Fibroblast of gingiva (primary cell): Measurements from ENCODE around the gene TRMT11.
"Not testable (repeated sequence)": the region's sequence is repeated elsewhere in the genome, so short reads cannot be mapped to it uniquely, and the experiment has no call there.

ENCODE experiments used
- DNase-seq: peaks from one replicate; pipeline ENCODE4 v3.0.0-alpha.2; 2011; ENCODE audit warnings: low read depth

Gene TRMT11

DNA sequence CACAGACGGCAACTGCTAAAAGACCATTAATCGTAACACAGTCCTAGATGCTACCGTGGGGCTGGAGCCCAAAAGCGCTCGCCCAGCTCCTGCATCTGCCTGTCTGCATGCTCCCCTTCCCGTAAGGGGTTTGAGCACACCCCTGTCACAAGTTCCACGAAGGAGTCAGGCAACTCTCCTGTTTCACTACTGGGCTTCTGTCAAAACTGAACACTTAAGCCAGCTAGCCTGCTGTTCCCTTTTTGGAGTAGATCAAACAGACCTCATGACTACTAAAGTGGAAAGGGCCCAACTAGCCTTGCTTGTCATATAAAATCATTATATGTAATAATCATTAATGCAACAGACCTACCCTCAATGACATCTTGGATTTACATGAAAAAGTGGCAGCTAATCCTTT, 61.3 kb downstream of the TRMT11 start:
- DNase-seq = no peak

DNA sequence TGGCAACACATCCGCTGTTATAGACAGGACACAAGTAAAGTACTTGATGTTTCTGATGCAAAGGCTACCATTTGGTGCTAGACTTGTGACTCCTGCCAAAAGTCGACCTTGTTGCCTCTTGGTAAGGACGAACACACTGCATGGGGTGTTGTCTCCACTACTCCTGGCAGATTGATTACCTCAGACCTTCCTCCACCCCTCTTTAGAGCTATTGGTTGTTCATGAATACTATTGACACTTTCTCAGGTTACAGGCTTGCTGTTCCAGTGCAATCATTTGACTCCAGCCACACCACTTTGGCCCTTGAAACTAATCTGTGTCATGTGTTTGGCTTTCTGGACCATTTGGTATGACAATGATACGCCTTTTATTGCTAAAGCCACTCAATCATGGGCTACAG, 62.3 kb downstream of the TRMT11 start:
- no peak for DNase-seq

DNA sequence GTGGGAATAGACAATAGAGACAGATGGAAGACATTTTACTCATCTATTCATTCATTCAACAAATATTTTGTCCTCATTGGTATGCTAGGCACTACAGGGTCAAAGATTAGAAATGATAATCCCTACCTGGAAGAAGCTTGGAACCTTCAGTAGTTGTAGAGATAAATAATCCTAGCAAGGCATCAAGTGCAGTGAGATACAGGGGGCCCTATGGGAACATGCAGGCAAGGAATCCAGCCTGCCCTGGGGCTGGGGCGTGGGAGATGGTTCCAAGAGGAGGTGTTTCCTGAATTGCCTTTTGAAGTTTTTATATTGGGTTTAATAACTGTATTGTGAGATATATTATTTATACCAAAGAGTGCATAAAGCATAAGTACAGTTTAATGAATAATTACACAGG, 64.5 kb downstream of the TRMT11 start:
- no peak for DNase-seq

DNA sequence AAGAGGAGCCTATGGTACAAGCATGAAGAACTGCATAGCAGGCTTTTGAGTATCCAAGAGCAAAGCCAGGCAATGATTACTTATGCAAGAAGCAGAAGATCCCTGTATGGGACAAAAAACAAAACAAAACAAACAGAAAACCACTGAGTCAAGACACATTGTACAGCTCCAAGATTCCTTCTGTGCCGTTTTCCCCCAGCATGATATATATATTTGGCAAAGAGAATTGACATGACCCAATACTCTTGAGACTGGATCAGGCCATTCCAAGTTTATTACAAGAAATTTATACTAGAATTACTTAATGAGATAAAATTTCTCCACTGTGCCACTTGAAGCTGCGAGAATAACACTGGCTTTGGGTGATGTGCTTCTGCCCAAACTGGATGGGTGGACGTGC, 65.5 kb downstream of the TRMT11 start:
- DNase-seq = peak; percentile 41

DNA sequence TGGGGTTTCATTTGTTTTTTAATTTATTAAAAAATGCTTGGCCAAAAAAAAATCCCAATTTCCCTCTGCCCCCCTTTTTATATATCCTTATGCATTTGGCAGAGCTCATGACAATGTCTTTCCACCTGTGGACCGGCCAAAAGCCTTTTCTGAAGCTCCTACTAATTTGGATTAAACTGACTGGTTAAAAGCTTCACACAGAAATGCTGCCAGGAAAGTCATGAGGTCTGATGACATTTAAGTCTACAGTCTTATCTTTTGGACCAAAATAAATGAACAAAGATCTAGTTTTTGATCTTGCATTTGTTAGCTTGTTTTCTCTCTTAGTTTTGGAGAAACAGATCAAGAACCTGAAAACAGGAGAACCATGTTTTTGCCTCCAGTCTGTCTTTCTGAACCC, 66.1 kb downstream of the TRMT11 start:
- no peak for DNase-seq

DNA sequence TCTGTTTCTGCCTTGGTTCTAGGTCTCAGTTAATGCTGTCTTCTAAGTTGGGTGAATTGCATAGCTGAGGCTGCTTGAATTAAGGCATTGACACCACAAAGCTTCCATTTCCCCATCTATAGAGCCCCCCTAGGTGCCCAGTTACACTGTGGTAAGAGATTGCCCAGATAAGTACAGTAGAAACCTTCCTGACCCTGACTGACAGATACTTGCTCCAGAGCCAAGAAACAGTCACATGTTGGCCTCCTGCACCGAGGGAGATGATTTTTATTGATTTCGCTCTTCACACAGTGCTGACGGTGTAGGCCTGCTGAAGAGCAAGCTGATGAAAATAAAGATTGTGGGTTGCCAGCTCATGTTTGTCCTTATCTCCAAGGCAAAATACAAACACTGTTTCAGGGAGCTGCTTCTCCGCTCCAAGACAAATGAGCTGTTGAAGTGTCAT, 67.9 kb downstream of the TRMT11 start:
- DNase-seq = no peak

DNA sequence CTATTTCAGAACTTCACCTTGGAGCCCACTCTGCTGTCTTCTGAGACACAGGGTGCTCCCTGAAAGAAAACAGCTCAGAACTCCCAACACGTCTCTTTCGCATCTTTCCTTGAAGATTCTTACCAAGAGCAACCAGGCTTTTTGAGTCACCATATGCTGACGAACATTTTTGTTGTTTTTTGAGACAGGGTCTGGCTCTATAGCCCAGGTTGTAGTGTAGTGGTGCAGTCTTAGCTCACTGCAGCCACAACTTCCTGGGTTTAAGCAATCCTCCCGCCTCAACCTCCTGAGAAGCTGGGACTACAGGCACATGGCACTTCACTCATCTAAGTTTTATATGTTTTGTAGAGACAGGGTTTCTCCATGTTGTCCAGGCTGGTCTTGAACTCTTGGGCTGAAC, 68.5 kb downstream of the TRMT11 start:
- DNase-seq = no peak

DNA sequence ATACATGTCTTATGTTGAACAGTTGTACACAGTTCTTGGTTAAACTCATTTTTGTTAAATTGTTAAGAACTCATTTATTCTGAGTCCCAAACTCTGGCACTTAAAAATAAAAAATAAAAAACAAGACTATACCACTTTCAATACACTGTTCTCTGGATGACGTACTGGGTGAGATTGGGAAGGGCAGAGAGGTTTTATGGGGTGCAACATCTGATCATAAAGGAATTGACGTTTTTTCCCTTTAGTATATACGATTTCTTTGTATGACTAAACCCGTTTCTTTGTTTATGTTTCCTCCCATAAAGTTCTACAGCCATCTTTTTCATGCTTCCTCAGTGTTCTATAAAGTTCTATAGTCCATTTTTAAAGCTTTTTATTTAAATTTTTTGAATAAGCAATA, 69.1 kb downstream of the TRMT11 start:
- no peak for DNase-seq

DNA sequence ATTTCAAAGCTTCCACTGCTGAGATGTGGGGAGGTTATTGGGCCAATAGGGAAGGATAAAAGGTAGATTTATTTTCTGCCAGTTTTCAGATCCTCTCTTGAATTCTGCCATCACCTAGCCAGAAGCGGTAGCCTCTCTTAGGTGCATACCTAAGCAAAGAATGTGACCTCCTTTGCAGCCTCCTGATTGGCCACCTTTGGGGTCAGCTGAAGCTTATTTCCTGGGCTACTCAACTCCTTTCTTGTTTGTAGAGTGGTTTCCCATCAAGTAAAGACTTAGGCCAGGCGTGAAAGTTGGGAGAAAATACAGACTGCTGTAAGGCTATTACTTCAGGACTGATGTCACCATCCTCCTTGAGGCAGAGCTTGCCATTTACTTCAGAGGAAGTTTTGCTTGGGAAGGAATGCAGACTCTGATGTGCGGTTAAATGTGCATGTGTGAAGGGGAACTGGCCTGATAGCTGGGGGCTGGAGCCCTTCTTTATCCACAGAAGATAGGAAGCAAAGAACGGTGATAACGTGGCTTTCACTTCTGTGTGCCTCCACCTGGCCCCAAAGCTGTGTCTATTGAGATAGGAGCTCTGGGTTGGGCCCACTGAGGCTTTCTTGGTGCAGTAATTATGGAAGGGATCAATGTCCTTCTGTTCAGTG, 70.1 kb downstream of the TRMT11 start:
- DNase-seq = no peak

DNA sequence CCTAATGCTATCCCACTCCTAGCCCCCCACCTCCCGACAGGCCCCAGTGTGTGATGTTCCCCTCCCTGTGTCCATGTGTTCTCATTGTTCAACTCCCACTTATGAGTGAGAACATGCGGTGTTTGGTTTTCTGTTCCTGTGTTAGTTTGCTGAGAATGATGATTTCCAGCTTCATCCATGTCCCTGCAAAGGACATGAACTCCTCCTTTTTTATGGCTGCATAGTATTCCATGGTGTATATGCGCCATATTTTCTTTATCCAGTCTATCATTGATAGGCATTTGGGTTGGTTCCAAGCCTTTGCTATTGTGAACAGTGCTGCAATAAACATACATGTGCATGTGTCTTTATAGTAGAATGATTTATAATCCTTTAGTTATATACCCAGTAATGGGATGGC, 71.7 kb downstream of the TRMT11 start:
- not testable (repeated sequence) for DNase-seq

DNA sequence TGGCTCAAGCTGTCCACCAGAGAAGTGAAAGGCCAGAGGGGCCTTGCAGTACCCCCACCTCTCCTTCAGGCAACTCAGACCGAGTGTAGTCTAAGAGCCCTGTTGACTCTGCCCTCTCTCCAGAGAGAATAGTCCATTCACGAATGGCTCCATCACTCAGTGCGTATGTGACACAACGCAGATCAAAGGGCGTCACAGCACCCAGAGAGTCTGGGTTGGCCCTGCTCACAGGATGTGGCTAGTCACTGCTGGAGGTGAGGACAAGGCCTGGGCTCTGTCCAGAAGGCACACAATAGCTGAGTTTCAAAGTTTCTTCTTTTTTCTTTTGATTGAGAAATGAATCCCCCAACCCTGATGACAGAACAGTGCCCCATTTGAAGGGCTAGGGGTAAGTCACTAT, 74.1 kb downstream of the TRMT11 start:
- no peak for DNase-seq

DNA sequence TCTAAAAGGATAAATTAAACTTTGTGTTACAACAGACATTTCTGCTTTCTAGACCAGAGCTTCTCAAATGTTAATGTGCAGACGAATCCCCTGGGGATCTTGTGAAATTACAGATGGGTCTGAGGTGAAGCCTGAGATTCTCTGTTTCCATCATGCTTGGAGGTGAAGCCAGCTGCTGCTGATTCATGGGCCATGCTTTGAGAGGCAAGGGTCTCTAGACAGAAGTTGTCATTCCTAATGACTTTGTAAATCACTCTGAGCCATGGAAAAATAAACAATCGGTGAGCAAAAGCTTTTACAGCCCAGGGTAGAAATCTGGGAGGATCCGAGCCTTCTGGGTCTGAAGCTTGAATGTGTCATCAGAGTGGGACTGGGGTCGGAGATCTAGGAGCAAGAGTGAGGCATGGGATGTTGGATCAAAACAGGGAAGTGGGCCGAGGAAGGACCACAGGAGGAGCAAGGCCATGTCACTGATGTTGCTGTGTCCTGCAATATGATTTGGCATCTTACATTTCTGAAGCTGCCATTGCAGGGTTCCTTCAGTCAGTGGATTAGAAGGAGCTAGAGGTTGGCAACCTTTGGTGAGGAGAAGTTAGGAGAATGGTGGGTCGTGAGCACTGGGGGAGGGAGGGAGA, 77.3 kb downstream of the TRMT11 start:
- peak; percentile 76 for DNase-seq

DNA sequence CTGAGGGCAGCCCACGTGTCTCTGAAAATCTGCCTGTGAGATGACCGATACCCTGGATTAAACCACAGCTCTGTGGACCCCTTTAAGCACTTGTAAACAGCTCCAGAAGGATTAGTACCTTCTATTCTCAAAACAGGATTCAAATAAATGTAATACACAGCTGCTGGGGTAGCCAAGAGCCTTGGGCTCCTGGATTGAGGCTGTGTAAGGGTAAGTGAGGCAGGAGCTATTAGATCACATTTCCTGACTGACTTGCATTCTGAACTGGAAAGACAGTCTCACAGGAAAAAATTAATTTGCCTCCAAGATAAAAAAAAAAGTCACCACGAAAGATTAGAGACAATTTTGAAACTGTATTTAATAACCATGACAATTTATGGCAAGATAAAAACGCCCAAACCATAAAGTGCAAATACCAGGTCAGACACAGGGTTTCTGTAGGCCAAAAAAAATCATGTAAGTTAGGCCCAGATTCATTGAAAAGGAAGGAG, 78.0 kb downstream of the TRMT11 start:
- DNase-seq = no peak

DNA sequence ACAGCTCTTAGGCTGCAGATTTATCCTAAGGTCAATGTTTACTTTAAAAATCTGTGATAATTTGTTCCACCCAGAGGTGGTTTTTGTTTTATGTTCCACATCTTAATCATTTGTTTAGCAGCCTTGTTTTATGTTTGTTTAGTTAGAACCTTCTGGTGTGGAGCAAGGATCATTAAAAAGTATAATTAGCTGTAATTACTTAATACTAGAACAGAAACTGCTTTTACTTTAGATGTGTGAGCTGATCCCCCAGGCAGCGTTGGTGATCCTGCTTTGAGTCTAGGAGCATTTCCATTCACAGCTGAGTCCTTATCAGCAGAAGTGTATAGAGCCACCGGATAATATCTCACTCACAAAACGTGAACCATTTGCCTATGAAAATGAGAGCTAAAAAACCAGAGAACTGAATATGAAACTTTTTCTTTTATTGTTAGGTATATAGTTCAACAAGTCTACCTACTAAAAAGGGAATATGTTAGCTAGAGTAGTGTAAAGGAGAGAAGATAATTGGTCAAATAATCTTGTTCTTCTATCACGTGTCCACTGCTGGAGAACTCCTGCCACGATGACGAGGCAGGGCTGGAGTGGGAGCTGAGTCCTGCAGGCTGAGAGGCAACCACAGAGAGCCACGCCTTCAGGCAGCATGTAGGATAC, 78.5 kb downstream of the TRMT11 start:
- DNase-seq = no peak

DNA sequence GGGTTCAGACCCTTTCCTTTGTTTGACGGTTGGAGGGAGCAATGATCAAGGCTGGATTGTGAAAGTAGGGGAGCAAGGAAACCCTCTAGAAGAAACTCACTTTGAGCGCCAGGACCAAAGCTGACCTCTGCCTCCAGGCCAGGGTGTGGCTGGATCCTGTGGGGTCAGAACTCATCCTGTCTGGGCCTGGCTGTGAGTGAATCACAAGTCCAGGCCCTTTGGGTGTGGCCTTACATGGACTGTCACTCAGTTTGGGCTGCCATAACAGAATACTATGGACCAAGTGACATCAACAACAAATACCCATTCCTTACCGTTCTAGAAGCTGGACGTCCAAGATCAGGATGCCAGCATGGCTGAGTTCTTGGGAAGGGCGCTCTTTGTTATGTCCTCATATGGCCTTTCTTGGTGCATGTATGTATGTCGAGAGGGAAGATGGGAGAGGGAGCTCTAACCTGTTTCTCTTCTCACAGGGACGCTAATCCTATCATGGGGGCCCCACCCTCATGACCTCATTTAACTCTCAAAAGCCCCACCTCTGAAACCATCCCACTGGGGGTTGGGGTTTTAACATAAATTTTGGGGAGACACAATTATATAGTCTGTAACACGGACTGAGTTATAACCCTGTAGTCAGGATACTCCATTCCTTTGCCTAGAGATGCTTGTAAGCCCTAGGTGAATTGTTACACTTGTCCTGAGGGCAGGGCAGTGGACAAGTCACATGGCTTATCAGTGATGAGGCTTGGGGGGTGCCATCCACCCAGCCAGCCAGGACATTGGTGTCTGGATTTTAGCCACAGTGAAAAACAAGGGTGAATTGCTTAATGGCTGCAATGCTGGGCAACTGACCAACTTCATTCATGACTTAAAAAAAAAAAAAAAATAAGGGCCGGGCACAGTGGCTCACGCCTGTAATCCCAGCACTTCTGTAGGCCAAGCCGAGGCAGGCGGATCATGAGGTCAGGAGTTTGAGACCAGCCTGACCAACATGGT, 80.0 kb downstream of the TRMT11 start:
- DNase-seq = peak; percentile 57

DNA sequence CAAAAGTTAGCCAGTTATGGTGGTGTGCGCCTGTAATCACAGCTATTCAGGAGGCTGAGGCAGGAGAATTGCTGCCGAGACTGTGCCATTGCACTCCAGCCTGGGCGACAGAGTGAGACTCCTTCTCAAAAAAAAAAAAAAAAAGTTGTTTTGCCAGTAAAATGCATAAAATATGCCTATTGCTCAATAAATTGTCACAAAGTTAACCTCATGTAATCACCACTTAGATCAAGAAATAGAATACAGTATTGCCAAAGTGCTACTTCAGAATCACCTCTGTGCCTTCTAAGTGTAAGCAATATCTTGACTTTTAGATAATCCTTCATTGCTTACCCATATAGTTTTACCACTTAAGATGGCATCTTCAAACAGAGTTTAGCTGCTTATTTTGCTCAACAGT, 80.7 kb downstream of the TRMT11 start:
- peak; percentile 29 for DNase-seq

DNA sequence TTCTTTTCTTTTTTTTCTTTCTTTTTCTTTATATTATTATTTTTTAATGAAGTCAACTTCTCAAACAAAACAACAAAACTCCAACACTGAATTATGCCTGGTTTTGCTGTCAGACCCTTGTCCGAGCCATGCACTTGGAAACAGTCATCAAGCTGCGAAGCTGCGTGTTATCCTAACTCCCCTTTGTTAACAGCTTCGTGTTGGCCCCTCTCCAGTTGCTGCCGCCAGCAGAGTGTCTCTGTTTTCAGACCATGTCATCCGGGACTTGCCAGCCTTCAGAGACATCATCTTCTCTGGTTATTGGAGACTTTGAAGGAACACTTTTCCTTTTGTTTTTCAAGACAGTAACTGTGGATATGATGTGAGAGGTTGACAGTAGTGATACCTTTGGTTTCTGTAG, 83.1 kb downstream of the TRMT11 start:
- DNase-seq = no peak

DNA sequence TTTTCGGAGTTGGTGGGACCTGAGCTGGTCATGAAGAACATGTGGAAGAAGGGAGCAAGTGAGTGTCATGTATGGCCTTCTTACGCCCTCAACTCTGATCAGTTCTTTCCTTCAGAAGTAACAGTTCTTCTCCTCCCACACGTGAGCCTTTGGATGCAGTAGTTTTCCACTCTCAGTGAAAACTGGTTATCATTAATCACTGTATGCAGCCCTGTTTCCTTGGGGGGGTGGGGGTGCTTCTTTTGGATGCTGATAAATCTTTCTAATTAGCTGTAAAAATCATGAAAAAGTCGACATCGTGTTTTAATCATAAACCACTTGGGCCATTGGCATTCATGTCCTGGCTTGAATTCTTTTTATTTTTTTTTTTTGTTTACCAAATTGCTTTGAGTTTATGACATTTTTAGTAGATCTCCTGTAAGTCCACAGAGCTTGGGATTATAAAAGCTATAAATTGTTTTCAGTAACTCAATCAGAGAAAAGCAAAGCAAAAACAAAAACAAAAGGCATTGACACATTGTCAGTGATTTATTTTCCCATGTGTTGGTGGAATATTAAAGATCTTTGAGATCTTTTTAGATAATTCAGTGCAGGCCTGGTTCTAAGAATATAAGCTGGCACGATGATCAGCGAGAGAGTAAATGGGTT, 84.8 kb downstream of the TRMT11 start:
- DNase-seq = no peak

DNA sequence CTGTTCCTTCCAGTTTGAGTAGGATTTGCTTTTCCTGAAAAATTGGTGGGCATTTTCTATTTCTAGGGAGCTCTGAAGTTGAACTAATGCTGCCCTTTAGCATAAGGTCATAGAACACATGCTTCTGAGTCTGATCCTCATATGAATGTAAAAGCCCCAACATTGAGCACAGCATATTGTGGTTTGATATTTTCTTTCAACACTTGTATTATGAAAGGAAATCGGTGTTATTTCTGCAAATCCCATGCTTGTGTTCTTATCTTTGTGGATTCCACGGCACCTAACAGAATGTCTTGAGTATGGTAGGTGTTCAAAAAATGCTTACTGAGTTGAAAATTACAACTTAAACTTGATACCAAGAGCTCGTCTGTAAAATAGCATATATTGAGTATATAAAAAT, 85.8 kb downstream of the TRMT11 start:
- DNase-seq = no peak

DNA sequence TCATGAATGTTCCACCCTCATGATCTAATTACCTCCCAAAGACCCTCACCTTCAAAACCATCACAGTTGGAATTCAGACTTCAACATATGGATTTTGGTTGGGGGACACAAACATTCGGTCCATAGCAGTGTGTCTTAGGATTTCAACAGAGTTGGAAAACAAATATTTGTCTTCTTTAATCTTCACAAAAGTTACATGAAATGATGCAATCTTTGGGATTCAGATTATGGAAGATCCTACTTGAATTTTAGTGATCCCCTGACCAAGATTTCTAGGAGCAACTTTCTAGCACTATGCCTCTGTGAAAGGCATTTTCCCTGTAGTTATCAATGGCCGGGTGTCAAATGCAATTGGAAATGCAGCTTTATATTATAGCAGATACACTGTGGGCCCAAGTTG, 86.5 kb downstream of the TRMT11 start:
- no peak for DNase-seq

DNA sequence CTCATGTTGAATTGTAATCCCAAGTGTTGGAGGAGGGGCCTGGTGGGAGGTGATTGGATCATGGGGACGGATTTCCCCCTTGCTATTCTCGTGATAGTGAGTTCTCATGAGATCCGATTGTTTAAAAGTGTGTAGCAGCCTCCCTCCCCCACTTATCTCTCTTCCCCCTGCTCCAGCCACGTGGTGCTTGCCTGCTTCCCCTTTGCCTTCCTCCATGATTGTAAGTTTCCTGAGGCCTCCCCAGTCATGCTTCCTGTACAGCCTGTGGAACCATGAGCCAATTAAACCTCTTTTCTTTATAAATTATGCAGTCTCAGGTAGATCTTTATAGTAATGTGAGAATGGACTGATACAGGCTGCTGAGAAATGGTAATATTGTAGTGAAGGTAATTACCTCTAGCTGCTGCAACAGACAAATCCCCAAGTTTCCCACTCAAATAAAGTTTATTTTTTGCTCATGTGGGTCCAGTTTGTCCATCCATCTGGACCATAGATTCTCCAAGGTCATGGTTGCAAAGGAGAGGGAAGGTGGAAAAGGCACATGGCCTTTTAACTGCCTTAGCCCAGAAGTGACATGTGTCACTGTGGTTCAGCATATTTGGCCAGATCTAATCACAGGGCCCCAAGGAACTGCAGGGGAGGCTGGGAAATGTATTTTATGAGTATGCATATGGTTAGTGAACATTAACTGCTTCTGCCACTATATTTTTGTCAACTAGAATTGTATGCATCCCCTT, 89.2 kb downstream of the TRMT11 start:
- no peak for DNase-seq
